Measurements from ENCODE around the gene AFAP1L1.

The AFAP1L1 gene

DNA sequence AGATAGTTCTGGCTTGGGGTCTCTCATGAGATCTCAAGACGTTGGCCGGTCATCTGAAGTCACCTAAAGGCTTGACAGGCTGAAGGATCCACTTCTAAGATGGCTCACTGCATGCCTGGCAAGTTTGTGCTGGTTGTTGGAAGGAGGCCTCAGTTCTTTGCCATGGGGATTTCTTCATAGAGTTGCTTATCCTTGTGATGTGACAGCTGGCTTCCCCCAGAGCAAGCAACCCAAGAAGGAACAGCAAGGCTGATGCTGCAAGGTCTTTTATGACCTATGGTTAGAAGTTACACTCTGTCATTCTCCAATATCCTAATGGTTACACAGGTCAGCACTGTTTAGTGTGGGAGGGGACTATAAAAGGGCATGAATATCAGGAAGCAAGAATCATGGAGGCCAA lies 53.0 kb downstream of the AFAP1L1 start:
- no peak overlapping the region for H3K4me3 ChIP-seq (ENCODE audit: low read depth, low read length)
- TF ChIP-seq, protein P1, sequence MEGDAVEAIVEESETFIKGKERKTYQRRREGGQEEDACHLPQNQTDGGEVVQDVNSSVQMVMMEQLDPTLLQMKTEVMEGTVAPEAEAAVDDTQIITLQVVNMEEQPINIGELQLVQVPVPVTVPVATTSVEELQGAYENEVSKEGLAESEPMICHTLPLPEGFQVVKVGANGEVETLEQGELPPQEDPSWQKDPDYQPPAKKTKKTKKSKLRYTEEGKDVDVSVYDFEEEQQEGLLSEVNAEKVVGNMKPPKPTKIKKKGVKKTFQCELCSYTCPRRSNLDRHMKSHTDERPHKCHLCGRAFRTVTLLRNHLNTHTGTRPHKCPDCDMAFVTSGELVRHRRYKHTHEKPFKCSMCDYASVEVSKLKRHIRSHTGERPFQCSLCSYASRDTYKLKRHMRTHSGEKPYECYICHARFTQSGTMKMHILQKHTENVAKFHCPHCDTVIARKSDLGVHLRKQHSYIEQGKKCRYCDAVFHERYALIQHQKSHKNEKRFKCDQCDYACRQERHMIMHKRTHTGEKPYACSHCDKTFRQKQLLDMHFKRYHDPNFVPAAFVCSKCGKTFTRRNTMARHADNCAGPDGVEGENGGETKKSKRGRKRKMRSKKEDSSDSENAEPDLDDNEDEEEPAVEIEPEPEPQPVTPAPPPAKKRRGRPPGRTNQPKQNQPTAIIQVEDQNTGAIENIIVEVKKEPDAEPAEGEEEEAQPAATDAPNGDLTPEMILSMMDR (IDR thresholded peaks at IDR 0.05; ENCODE audit: low read depth, low read length) = no peak

DNA sequence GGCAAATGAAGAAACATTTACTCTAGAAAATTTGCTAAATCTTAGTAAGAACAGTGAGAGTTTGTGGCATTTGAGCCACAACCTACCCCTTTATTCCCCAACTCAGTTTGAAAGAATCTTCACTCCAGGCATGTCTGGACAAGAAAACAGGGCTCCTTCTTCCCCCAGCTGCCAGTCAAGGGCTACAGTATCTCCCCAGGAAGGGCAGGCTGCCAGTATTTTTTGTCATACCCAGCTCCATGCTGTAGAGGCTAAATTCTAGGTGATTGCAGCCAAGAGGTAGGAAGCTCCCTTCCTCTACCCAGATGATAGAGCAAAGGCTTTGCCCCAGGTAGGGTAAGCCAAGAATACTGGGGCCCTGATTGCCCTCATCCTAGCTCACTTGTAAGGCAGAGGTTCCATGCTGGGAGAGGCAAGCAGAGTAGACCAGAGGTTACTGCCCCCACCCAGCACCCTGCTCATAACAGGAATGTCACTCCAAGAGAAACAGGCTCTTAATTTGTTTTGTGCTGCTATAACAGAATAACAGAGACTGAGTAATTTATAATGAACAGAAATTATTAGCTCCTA lies 53.6 kb downstream of the AFAP1L1 start:
- TF ChIP-seq, protein P1 (IDR thresholded peaks at IDR 0.05; ENCODE audit: low read depth, low read length) = no peak
- no peak overlapping the region for H3K4me3 ChIP-seq (ENCODE audit: low read depth, low read length)

DNA sequence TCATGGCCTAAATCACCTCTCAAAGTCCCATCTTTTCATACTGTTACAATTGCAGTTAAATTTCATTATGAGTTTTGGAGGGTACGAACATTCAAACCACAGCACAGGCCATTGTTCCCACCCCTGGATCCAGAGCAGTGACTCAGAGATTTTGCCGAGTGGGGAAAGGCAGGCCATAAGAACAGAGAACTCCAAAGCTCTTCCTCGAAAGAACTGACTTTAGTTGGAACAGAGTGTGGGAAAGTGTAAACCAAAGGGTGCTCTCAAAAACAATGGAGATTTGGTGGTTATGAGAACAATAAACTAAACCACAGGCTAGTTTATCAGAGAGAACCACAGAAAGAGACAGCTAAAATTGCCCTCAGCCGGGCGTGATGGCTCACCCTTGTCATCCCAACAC lies 54.2 kb downstream of the AFAP1L1 start:
- H3K4me3 ChIP-seq (ENCODE audit: low read depth, low read length) = no peak overlapping the region
- TF ChIP-seq, protein P1 (IDR thresholded peaks at IDR 0.05; ENCODE audit: low read depth, low read length) = no peak

DNA sequence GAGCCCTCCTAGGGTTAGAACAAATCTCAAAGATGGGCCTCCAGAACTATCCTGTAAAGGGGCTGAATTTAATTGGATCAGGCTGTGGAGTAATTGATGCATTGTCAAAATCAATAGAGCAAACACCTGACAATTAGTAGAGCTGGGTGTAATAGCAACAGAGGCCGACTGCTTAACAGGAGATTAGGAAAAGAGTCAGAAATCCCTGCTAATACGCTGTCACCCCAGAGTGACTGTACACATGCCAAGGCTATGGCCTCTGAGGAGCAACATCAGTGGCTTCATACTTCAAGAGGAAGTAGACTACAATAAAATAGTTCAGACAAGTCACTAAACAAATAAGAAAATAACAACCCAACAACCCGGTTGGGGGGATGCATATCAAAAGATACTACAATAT lies 55.0 kb downstream of the AFAP1L1 start:
- H3K4me3 ChIP-seq (ENCODE audit: low read depth, low read length) = no peak overlapping the region
- TF ChIP-seq, protein P1 (IDR thresholded peaks at IDR 0.05; ENCODE audit: low read depth, low read length) = no peak

DNA sequence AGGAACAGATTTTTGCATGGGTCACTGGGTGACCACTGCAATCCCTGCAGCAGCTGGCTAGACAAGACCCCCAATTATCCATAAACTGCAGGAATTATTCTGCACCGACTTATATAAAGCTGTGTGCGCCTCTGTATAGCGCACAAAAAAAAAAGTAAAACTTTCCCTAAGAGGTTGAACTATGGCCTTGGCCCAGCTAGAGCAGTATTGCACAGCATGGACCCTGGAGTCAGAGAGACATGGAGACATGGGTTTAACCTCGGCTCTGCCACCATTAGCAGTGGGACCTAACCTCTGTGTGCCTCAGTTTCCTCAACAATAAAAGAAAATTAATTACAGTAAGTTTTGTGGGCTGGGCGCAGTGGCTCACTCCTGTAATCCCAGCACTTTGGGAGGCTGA lies 56.5 kb downstream of the AFAP1L1 start:
- H3K4me3 ChIP-seq (ENCODE audit: low read depth, low read length) = no peak overlapping the region
- TF ChIP-seq, protein P1 (IDR thresholded peaks at IDR 0.05; ENCODE audit: low read depth, low read length) = no peak

DNA sequence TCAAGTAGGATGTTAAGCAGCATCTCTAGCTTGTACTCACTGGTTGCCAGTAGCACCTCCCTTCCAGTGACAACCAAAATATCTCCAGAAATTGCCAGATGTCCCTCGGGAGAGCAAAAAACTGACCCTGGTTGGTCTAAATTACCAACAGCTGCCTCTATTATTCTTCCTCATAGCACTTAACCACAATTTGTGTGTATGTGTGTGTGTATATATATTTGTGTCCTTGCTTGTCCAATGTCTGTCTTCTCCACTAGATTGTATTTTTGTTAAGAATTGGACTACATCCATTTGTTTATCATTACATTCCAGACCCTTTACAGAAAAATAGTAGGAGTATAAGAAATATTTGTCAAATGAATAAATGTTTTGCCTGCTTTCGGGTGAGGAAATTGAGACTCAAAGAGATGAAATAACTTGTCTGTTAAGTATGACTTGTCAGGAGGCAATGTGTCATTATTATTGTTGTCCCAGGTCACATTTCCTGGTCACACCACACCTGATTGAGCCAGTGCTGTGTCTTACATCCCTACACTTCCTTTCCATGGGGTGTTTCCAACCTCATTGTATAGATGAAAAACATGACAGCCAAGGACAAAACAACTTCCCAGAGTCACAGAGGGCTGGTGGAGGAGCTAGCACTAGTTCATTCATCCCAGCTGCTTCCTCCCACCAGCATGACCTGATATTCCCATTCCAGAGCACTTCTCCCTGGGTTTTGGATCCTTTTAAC lies 62.2 kb downstream of the AFAP1L1 start:
- TF ChIP-seq, protein P1 (IDR thresholded peaks at IDR 0.05; ENCODE audit: low read depth, low read length) = no peak
- no peak overlapping the region for H3K4me3 ChIP-seq (ENCODE audit: low read depth, low read length)

DNA sequence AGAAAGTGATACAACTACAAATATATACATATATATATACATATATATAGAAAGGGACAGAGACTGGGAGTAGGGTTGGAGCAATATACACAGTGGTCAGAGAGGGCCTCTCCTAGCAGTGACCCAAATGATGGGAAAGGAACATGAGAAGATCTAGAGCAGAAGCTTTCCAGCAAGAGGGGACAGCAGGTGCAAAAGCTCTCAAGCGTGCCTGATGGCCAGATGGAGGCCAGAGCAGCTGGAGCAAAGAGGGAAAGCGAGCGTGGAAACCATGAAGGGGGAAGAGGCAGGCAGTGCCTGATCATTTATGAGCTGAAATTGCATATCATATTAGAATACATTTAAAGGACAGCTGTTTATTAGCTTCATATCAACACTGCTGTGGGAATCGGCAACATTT lies 66.1 kb downstream of the AFAP1L1 start:
- no peak overlapping the region for H3K4me3 ChIP-seq (ENCODE audit: low read depth, low read length)
- TF ChIP-seq, protein P1 (IDR thresholded peaks at IDR 0.05; ENCODE audit: low read depth, low read length) = no peak
